Adrenal gland (tissue), 5 donors: ENCODE data around the gene ATF6.

ENCODE experiments used
- POLR2A ChIP-seq, 2 donors: fragments of 450-650 bp; IDR thresholded peaks; one replicate each; pipeline ENCODE4 v1.6.1; 2017; ENCODE audit warnings: antibody characterized with exemption in 2 of 2, mild to moderate bottlenecking in 2 of 2, moderate library complexity in 1 of 2
- TF ChIP-seq, protein P1 (sequence below), 6 experiments: fragments of 450-650 bp in 4 of 6; fragments of 200-600 bp in 2 of 6; sonication (generic) in 1 of 6; IDR thresholded peaks; 1 replicate in 5 of 6; 2 replicates in 1 of 6; pipeline versions ENCODE4 v1.5.1 to v1.8.0; 2016 to 2021; ENCODE audit warnings: antibody characterized with exemption in 6 of 6, mild to moderate bottlenecking in 2 of 6, moderate library complexity in 1 of 6
- donor health status: DM: no; HTN: no; CAD: no.

DNA sequence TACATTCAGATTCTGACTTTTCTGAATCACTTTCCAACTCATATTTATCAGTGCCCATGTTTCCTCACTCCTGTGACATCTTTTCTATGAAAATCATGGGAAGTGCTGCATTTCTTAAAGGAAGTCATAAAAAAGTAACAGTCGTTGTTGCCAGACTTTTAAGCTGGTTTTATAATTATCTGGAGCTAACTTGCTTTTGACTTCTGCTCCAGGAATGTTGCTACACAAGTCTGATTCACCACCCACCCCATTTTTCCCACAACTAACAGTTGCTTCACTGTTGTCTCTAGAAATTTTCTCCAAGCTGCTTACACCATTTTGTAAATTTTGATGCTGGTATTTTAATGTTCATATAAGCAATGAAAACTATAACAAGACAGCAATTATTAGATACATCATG lies 32.6 kb upstream of the ATF6 start:
- TF ChIP-seq POLR2A (IDR thresholded peaks at IDR 0.05), result no peak
- TF ChIP-seq, protein P1, sequence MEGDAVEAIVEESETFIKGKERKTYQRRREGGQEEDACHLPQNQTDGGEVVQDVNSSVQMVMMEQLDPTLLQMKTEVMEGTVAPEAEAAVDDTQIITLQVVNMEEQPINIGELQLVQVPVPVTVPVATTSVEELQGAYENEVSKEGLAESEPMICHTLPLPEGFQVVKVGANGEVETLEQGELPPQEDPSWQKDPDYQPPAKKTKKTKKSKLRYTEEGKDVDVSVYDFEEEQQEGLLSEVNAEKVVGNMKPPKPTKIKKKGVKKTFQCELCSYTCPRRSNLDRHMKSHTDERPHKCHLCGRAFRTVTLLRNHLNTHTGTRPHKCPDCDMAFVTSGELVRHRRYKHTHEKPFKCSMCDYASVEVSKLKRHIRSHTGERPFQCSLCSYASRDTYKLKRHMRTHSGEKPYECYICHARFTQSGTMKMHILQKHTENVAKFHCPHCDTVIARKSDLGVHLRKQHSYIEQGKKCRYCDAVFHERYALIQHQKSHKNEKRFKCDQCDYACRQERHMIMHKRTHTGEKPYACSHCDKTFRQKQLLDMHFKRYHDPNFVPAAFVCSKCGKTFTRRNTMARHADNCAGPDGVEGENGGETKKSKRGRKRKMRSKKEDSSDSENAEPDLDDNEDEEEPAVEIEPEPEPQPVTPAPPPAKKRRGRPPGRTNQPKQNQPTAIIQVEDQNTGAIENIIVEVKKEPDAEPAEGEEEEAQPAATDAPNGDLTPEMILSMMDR (IDR thresholded peaks at IDR 0.05), result no peak
